ENCODE measurements around the gene HOXA2.

DNA sequence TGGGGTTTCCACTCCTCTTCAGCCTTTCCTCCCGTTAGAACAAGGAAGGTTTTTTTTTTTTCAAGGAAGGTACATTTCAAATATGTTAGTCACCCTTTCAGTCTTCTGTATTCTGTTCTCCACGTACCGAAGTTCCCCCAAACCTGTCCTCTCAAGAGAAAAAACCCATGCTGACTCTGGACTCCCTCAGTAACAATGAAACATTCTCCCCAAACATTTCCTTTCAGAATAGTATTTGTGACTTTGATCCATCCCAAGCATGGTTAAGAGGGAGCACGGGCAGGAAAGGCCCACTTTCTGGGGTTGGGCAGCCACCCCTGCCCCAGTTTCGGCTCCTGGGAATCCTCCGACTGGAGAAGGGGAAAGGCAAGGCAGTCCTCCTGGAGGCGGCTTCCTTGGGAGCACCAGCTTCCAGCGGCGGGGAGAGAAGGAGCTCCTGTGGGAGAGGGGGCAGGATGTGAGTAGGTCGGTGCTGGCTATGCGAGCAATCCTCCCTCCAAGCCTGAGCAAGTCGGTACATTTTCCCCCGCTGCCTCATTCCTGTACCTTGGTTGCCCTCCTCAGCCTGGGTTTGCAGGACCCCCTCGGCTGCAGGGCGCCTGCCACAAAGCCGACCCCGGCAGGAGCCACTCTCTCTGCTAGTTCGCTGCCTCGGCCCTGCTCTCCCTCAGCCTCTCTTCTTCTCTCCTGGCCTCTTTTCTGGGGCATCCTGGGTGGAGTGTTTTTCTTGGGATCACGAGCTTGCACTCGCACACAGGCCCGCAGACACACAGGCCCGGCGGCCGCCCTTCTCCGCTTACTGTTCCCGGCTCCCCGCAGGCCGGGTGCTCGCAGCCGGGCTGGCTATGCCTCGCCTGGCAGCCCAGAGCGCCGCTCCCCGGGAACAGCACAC, 4.6 kb downstream of the HOXA2 start:
- TF ChIP-seq CTCF (IDR thresholded peaks at IDR 0.05), result no peak
- TF ChIP-seq POLR2A (IDR thresholded peaks at IDR 0.05), result no peak
